Pancreas (tissue), 10 donors: Measurements from ENCODE around the gene SLC41A3. TPM values are rescaled to one million over a fixed set of nuclear protein-coding genes. Genes with fewer than 3 reads are reported as not detected.

Source experiments
- ATAC-seq, 4 donors: fragments of 200-7000 bp; cut with Tn5 transposase; one replicate each; pipeline versions ENCODE4 v1.8.0 to v1.9.1; 2020; ENCODE audit warnings: mild to moderate bottlenecking in 4 of 4, moderate library complexity in 4 of 4
- DNase-seq, 6 donors: peaks; one replicate each; pipeline ENCODE4 v3.0.0-alpha.2; 2020
- FAIRE-seq: peaks from 2 replicates; lab custom pipeline; 2012; peaks lifted over from hg19 to GRCh38; lab: Jason Lieb, UNC
- H3K27ac ChIP-seq, 4 donors: fragments of 200-600 bp; sonication (generic); 1 replicate in 3 of 4; 2 replicates in 1 of 4; pipeline versions ENCODE4 v1.5.0 to v1.8.0; 2020
- H3K27me3 ChIP-seq, 4 donors: fragments of 200-600 bp; one replicate each; pipeline ENCODE4 v1.8.0; 2021
- H3K36me3 ChIP-seq, 3 donors: fragments of 200-600 bp; sonication (generic) in 1 of 3; one replicate each; pipeline versions ENCODE4 v1.5.0 to v1.8.0; 2020 to 2021
- H3K4me1 ChIP-seq, 3 donors: fragments of 200-600 bp; one replicate each; pipeline ENCODE4 v1.8.0; 2021
- H3K4me3 ChIP-seq, 4 donors: fragments of 200-600 bp; sonication (generic) in 2 of 4; one replicate each; pipeline versions ENCODE4 v1.5.0 to v1.8.0; 2020 to 2021
- H3K9me3 ChIP-seq, 4 donors: fragments of 200-600 bp; one replicate each; pipeline ENCODE4 v1.8.0; 2021
- CTCF ChIP-seq, 4 donors: fragments of 200-600 bp; sonication (generic) in 3 of 4; IDR thresholded peaks; one replicate each; pipeline versions ENCODE4 v1.5.0 to v1.8.0; 2021; ENCODE audit warnings: antibody characterized with exemption in 4 of 4
- WGBS, 2 donors: extraction: QIAGEN DNeasy Blood & Tissue Kit; methylation state at CpG; one replicate each; pipeline ENCODE4 v1.1.7; 2013; 5-methylcytosine and 5-hydroxymethylcytosine counted together
- intact Hi-C, 3 donors: fragments of 100-400 bp; cut with DNase I; formaldehyde crosslinking; loops; one replicate each; pipeline versions ENCODE4 v1.11.1 to v1.14.2; 2022
- polyA plus RNA-seq, 2 donors: library from polyadenylated mRNA; stranded (reverse); fragments of 200-250 nt; gene quantifications; one replicate each; pipeline ENCODE4 v1.2.3, GENCODE V29; 2013
- total RNA-seq, 6 donors: library from RNA; stranded (reverse); fragmentation: NEBNext Ultra II Directional in 4 of 6; extraction: Animal tissue kit (Norgen Biotek cat#: 25700) in 4 of 6; gene quantifications; one replicate each; pipeline versions ENCODE4 v1.2.1 to v1.2.4, GENCODE V29; 2021 to 2023
- donor health status: healthy with polysubstance abuse.
- donor health status: DM: no; HTN: no; CAD: no; lungs with moderate emphysema.
- donor health status: DM: no; HTN: no; CAD: no.
- donor health status: control.
- donor health status: control.
- donor health status: Bipolar disorder and iron deficiency.
- donor health status: DM: yes; HTN: yes; CAD: no.
- donor health status: DM: no; HTN: no; CAD: no.
- donor health status: DM: no; HTN: no; CAD: no.
- donor health status: DM: yes; HTN: yes; CAD: no.

Gene SLC41A3
- total and polyA plus RNA-seq, 8 donors = 19.4 to 38.1 (median 31.1) TPM

DNA sequence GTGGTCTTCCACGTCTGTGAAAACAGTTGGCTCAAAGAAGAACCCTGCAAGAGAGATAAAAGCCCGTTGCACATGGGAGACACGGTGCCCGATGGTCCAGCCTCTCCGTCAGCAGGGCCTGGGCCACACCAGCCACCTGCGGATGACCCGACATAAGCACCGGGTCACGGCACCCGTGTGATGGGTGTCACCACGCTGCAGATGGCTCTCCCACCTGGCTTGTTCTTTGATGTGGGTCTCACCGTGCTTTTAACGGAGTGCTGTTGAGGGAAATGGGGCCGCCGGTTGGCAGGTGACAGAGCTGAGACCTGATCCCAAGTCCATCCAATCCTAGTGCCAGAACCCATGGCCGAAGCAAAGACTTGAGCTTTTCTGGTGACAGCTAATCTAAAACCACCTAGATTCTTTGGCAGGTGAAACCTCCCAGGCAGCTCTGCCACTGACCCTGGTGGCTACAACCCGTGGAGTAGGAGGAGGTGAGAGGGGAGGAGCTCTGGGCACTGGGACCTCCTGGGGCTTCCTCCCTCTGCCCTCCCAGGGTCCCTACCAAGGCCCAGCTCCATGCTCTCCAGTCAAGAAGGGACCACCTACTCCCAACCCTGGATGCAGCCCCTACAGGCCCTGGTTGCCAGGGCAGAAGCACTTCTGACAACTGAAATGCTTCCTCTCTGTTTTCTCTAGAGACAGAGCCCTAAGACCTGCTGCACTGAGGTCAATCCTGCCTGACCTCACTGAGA, 23.4 kb upstream of the SLC41A3 start:
- Histone ChIP-seq H3K4me1 (no peaks in the 10 kb centered on the region), H3K4me3 (no peak overlapping the region), H3K36me3 (peaks cover 0 to 8% (median 0%) of the 10 kb centered on the region in 3 donors), H3K9me3 (no peaks in the 10 kb centered on the region), H3K27me3 (no peaks in the 10 kb centered on the region), H3K27ac (no peak overlapping the region)
- TF ChIP-seq CTCF (IDR thresholded peaks at IDR 0.05) = no peak
- no peak for ATAC-seq
- 89 to 91% methylated on average over 17 of the region's 17 CpGs for WGBS, 2 donors
- no peak for FAIRE-seq
- intact Hi-C loops = no loop called here
- DNase-seq = peak in 2 of 6 donors; percentile 7 to 31

GRCh38 chr3:126106336-126107202, 22.6 kb upstream of the SLC41A3 start:
- no peak for ATAC-seq
- WGBS, 2 donors = 92% methylated on average over 21 of the region's 21 CpGs
- intact Hi-C loops = no loop called here
- TF ChIP-seq CTCF (IDR thresholded peaks at IDR 0.05) = no peak
- Histone ChIP-seq H3K27ac (no peak overlapping the region), H3K4me3 (no peak overlapping the region), H3K27me3 (no peaks in the 10 kb centered on the region), H3K4me1 (no peaks in the 10 kb centered on the region), H3K36me3 (peaks cover 0 to 8% (median 0%) of the 10 kb centered on the region in 3 donors), H3K9me3 (no peaks in the 10 kb centered on the region)
- FAIRE-seq = no peak
- DNase-seq = peak in 1 of 6 donors; percentile 4

DNA sequence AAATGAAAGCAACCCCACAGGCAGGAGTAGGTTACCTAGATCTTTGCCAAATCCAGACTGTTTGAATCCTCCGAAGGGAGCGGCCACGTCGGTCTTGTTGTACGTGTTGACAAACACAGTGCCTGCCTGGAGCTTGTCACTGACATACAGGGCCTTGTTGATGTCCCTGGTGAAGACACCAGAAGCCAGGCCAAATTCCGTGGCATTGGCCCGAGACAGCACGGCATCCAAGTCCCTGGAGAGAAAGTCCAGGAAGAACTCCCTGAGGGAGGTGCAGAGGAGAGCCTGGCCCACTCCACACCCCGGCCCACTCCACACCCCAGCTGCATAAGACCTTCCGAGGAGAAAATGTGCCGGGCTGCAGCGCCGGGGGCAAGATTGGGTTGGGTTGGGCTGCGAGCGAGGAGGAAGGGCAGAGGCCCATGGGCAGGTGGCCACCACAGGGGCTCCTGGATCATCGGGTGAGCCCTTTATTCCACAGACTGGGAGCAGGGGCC, 21.8 kb upstream of the SLC41A3 start:
- no peaks in the 10 kb centered on the region for H3K4me1 ChIP-seq
- intact Hi-C loops = no loop called here
- H3K27ac ChIP-seq = no peak overlapping the region
- no peak overlapping the region for H3K4me3 ChIP-seq
- DNase-seq (peak in 2 of 6 donors; percentile 4 to 58), FAIRE-seq (no peak), ATAC-seq (no peak)
- 89 to 95% methylated on average over 16 of the region's 16 CpGs for WGBS, 2 donors
- TF ChIP-seq CTCF (IDR thresholded peaks at IDR 0.05) = no peak
- no peaks in the 10 kb centered on the region for H3K9me3 ChIP-seq
- H3K27me3 ChIP-seq = no peaks in the 10 kb centered on the region
- H3K36me3 ChIP-seq = peaks cover 0 to 8% (median 0%) of the 10 kb centered on the region in 3 donors

GRCh38 chr3:126104742-126105605, 21.1 kb upstream of the SLC41A3 start:
- H3K9me3 ChIP-seq = no peaks in the 10 kb centered on the region
- H3K36me3 ChIP-seq = peaks cover 0 to 8% (median 0%) of the 10 kb centered on the region in 3 donors
- WGBS, 2 donors = 85 to 87% methylated on average over 10 to 15 of the region's 15 CpGs
- no peaks in the 10 kb centered on the region for H3K4me1 ChIP-seq
- H3K4me3 ChIP-seq = no peak overlapping the region
- DNase-seq (peak in 1 of 6 donors; percentile 57), ATAC-seq (no peak), FAIRE-seq (no peak)
- no peaks in the 10 kb centered on the region for H3K27me3 ChIP-seq
- intact Hi-C loops = no loop called here
- no peak overlapping the region for H3K27ac ChIP-seq
- TF ChIP-seq CTCF (IDR thresholded peaks at IDR 0.05) = no peak
